ENCODE measurements around the gene TMSB4X. TPM values are rescaled to one million over a fixed set of nuclear protein-coding genes. Genes with fewer than 3 reads are reported as not detected.
A peak's percentile ranks its signal among the peaks of the same experiment; 100 is the strongest.

Gene TMSB4X
- polyA plus RNA-seq, 3 donors, result 15,641 to 31,074 (median 27,127) TPM

DNA sequence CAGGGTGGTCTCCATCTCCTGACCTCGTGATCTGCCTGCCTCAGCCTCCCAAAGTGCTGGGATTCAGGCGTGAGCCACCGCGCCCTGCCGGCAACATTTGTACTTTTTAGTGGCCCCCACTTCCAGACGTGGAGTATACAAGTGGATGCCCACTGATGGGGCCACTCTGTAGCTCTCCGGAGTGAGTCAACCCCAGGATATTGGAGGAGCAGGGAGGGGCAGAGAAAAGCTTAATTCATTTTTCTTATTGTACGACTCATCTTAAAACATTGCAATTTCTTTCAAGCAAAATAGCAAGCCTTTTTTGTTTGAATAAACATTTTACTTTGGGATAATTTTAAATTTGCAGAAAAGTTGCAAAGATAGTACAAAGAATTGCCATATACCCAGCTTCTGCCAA lies 34.9 kb downstream of the TMSB4X start:
- no peaks in the 10 kb centered on the region for H3K36me3 Mint-ChIP-seq
- H3K9me3 Mint-ChIP-seq, result peaks cover 0 to 9% (median 4%) of the 10 kb centered on the region in 7 donors
- Histone ChIP-seq H3K9me3 (replicated peaks in 1 of 2; ENCODE audit: control insufficient read depth in 1 of 2, insufficient read depth in 1 of 2, low read length in 2 of 2) (no peaks in the 10 kb centered on the region), H3K4me2 (replicated peaks; ENCODE audit: extremely low read depth, low read length, poor library complexity, severe bottlenecking) (no peak overlapping the region), H3K79me2 (ENCODE audit: insufficient read depth, low read length) (no peaks in the 10 kb centered on the region), H3K27me3 (ENCODE audit: control insufficient read depth in 2 of 2, insufficient read depth in 2 of 2, low read length in 2 of 2) (peaks cover 0 to 10% of the 10 kb centered on the region in 2 donors), H2AFZ (ENCODE audit: insufficient read depth, low read depth, low read length, poor library complexity, severe bottlenecking) (no peak overlapping the region), H3K27ac (ENCODE audit: low read depth in 1 of 2, low read length in 2 of 2) (no peak overlapping the region), H3K4me1 (ENCODE audit: control insufficient read depth in 1 of 2, insufficient read depth in 2 of 2, low read length in 2 of 2) (peaks cover 73 to 74% of the 10 kb centered on the region in 2 donors), H4K20me1 (ENCODE audit: insufficient read depth, low read length) (no peaks in the 10 kb centered on the region), H3K4me3 (replicated peaks in 1 of 3; ENCODE audit: low read depth in 2 of 3, low read length in 3 of 3) (no peak overlapping the region), H3K36me3 (replicated peaks in 1 of 2; ENCODE audit: control insufficient read depth in 1 of 2, insufficient read depth in 2 of 2, low read length in 2 of 2) (no peaks in the 10 kb centered on the region), H3K9ac (ENCODE audit: insufficient read depth, low read length, poor library complexity, severe bottlenecking) (no peak overlapping the region)
- no peak for DNase-seq
- TF ChIP-seq, protein P1, sequence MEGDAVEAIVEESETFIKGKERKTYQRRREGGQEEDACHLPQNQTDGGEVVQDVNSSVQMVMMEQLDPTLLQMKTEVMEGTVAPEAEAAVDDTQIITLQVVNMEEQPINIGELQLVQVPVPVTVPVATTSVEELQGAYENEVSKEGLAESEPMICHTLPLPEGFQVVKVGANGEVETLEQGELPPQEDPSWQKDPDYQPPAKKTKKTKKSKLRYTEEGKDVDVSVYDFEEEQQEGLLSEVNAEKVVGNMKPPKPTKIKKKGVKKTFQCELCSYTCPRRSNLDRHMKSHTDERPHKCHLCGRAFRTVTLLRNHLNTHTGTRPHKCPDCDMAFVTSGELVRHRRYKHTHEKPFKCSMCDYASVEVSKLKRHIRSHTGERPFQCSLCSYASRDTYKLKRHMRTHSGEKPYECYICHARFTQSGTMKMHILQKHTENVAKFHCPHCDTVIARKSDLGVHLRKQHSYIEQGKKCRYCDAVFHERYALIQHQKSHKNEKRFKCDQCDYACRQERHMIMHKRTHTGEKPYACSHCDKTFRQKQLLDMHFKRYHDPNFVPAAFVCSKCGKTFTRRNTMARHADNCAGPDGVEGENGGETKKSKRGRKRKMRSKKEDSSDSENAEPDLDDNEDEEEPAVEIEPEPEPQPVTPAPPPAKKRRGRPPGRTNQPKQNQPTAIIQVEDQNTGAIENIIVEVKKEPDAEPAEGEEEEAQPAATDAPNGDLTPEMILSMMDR (IDR thresholded peaks at IDR 0.05), result no peak
- intact Hi-C loops (cut with micrococcal nuclease), result loop anchor here (5.0 to 10.0 kb wide), 4 partner anchors 38 to 75 kb away; no protein-coding TSS in a partner anchor
- H3K27me3 Mint-ChIP-seq (ENCODE audit: low read depth in 3 of 3), result peaks cover 0 to 23% (median 0%) of the 10 kb centered on the region in 3 donors
- peak overlapping the region in 1 of 7 donors; percentile 38 for H3K27ac Mint-ChIP-seq
- peaks cover 78% of the 10 kb centered on the region for H3K4me1 Mint-ChIP-seq
- WGBS (ENCODE audit: insufficient coverage), result no CpG with 5 or more reads among the region's 8 CpGs
- H3K4me3 Mint-ChIP-seq, result no peak overlapping the region

DNA sequence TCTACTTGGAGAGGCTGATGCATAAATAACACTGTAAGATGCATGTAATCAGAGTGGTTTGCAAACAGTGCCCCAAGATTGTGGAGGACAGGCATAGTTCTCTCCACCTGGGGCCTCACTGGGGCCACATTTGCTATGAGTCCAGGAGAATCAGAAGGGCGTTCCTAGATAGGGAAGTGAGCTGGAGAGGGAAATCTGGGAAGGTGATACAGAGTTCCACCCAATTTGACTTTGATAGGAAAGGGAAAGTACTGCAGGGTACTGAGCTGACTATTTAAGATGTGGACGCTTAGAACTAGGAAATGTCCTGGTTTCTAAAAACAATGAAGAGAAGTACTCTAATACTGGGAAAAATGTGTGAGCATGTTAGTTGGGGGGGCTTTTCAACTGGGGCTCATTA lies 35.6 kb downstream of the TMSB4X start:
- no CpG with 5 or more reads among the region's 2 CpGs for WGBS (ENCODE audit: insufficient coverage)
- H3K9me3 Mint-ChIP-seq, result peaks cover 0 to 14% (median 4%) of the 10 kb centered on the region in 7 donors
- H3K27ac ChIP-seq (ENCODE audit: low read depth in 1 of 2, low read length in 2 of 2), result no peak overlapping the region
- no peak overlapping the region for H2AFZ ChIP-seq (ENCODE audit: insufficient read depth, low read depth, low read length, poor library complexity, severe bottlenecking)
- H3K79me2 ChIP-seq (ENCODE audit: insufficient read depth, low read length), result no peaks in the 10 kb centered on the region
- no peak overlapping the region for H3K9ac ChIP-seq (ENCODE audit: insufficient read depth, low read length, poor library complexity, severe bottlenecking)
- H3K27me3 Mint-ChIP-seq (ENCODE audit: low read depth in 3 of 3), result peaks cover 0 to 22% (median 0%) of the 10 kb centered on the region in 3 donors
- H3K4me2 ChIP-seq (replicated peaks; ENCODE audit: extremely low read depth, low read length, poor library complexity, severe bottlenecking), result no peak overlapping the region
- no peaks in the 10 kb centered on the region for H3K36me3 ChIP-seq (replicated peaks in 1 of 2; ENCODE audit: control insufficient read depth in 1 of 2, insufficient read depth in 2 of 2, low read length in 2 of 2)
- H3K4me3 Mint-ChIP-seq, result no peak overlapping the region
- H4K20me1 ChIP-seq (ENCODE audit: insufficient read depth, low read length), result no peaks in the 10 kb centered on the region
- TF ChIP-seq, protein P1 (IDR thresholded peaks at IDR 0.05), result no peak
- H3K36me3 Mint-ChIP-seq, result no peaks in the 10 kb centered on the region
- no peak overlapping the region for H3K4me3 ChIP-seq (replicated peaks in 1 of 3; ENCODE audit: low read depth in 2 of 3, low read length in 3 of 3)
- H3K27me3 ChIP-seq (ENCODE audit: control insufficient read depth in 2 of 2, insufficient read depth in 2 of 2, low read length in 2 of 2), result peaks cover 0 to 10% of the 10 kb centered on the region in 2 donors
- no peak for DNase-seq
- peaks cover 73 to 74% of the 10 kb centered on the region in 2 donors for H3K4me1 ChIP-seq (ENCODE audit: control insufficient read depth in 1 of 2, insufficient read depth in 2 of 2, low read length in 2 of 2)
- H3K27ac Mint-ChIP-seq, result no peak overlapping the region
- H3K9me3 ChIP-seq (replicated peaks in 1 of 2; ENCODE audit: control insufficient read depth in 1 of 2, insufficient read depth in 1 of 2, low read length in 2 of 2), result no peaks in the 10 kb centered on the region
- intact Hi-C loops (cut with micrococcal nuclease), result no loop called here
- peaks cover 74% of the 10 kb centered on the region for H3K4me1 Mint-ChIP-seq
